Panc1 (cell line): ENCODE results near the gene SUFU. TPM values are rescaled to one million over a fixed set of nuclear protein-coding genes. Genes with fewer than 3 reads are reported as not detected.

Source experiments
- ATAC-seq: fragments of 200-7000 bp; cut with Tn5 transposase; 2 replicates; pipeline ENCODE4 v1.9.1; 2020; ENCODE audit warnings: mild to moderate bottlenecking, moderate library complexity
- BruUV-seq: library from RNA; stranded (reverse); fragments of 400-500 nt; replicated peaks from 2 replicates; lab custom pipeline; 2021; lab: Mats Ljungman, UMichigan
- CTCF ChIA-PET: fragments of 300-600 bp; sonication (Branson Sonifier 250); formaldehyde crosslinking; loops from one replicate; lab custom pipeline; 2022; ENCODE audit warnings: antibody characterized with exemption; lab: Charles Lee
- POLR2A ChIA-PET: fragments of 300-600 bp; sonication (Branson Sonifier 250); formaldehyde crosslinking; loops from one replicate; lab custom pipeline; 2022; ENCODE audit warnings: antibody characterized with exemption; lab: Charles Lee
- DNase-seq: peaks from one replicate; pipeline ENCODE4 v3.0.0-alpha.2; 2010; ENCODE audit warnings: low read depth, low spot score
- H3K27ac ChIP-seq: 2 replicates; pipeline ENCODE4 v1.5.1; 2011; ENCODE audit warnings: mild to moderate bottlenecking, low read length, inconsistent platforms
- H3K27me3 ChIP-seq: fragments of 200-500 bp; sonication (Bioruptor generic); 2 replicates; pipeline ENCODE4 v1.6.0; 2014; ENCODE audit warnings: low read length, inconsistent platforms; ENCODE audit not compliant: control insufficient read depth, insufficient read depth
- H3K36me3 ChIP-seq: fragments of 200-500 bp; sonication (Bioruptor generic); 2 replicates; pipeline ENCODE4 v1.5.1; 2014; ENCODE audit warnings: inconsistent platforms, mild to moderate bottlenecking, low read length, moderate library complexity; ENCODE audit not compliant: control insufficient read depth, insufficient read depth
- H3K4me1 ChIP-seq: 2 replicates; pipeline ENCODE4 v1.5.1; 2011; ENCODE audit warnings: inconsistent platforms, mild to moderate bottlenecking, low read length, moderate library complexity; ENCODE audit not compliant: control insufficient read depth, insufficient read depth
- H3K4me3 ChIP-seq, 2 experiments: 2 replicates each; pipeline ENCODE4 v1.5.1; 2011 to 2012; ENCODE audit warnings: low read depth in 2 of 2, low read length in 2 of 2, mild to moderate bottlenecking in 2 of 2, inconsistent platforms in 1 of 2, moderate library complexity in 1 of 2
- H3K9me3 ChIP-seq: fragments of 200-500 bp; sonication (Bioruptor generic); 2 replicates; pipeline ENCODE4 v1.5.1; 2014; ENCODE audit warnings: low read depth, mild to moderate bottlenecking, inconsistent platforms, low read length, moderate library complexity; ENCODE audit not compliant: control insufficient read depth, insufficient read depth
- POLR2AphosphoS5 ChIP-seq: IDR thresholded peaks from 2 replicates; pipeline ENCODE4 v1.6.1; 2012; ENCODE audit warnings: mild to moderate bottlenecking, low read depth, low read length, moderate library complexity
- SIN3A ChIP-seq: IDR thresholded peaks from 2 replicates; pipeline ENCODE4 v1.6.1; 2012; ENCODE audit warnings: low read depth, mild to moderate bottlenecking, low read length, moderate library complexity, borderline replicate concordance; ENCODE audit not compliant: insufficient read depth
- TCF7L2 ChIP-seq: IDR thresholded peaks from 2 replicates; pipeline ENCODE4 v1.6.1; 2011; ENCODE audit warnings: mild to moderate bottlenecking, low read depth, low read length, inconsistent platforms
- in situ Hi-C: cut with HindIII; loops from 2 replicates; pipeline ENCODE4 v1.10.0; 2016; ENCODE audit warnings: low sequenced_read_pairs, low pct_unique_long_range_greater_than_20kb
- intact Hi-C: fragments of 100-400 bp; cut with micrococcal nuclease; formaldehyde crosslinking; loops from one replicate; pipeline ENCODE4 v1.10.0; 2022; ENCODE audit not compliant: unreplicated experiment
- total RNA-seq: library from RNA; stranded (reverse); gene quantifications from one replicate; pipeline ENCODE4 v1.2.1, GENCODE V29; 2021; ENCODE audit not compliant: unreplicated experiment
- TF ChIP-seq, protein P1 (sequence below), 2 experiments: IDR thresholded peaks; 2 replicates each; pipeline ENCODE4 v1.6.1; 2011 to 2012; ENCODE audit warnings: low read depth in 2 of 2, control low read depth in 1 of 2, low read length in 1 of 2, mild to moderate bottlenecking in 1 of 2, moderate library complexity in 1 of 2; ENCODE audit not compliant: insufficient read depth in 1 of 2
- TF ChIP-seq, protein P2 (sequence below): fragments of 450-650 bp; IDR thresholded peaks from 2 replicates; pipeline ENCODE4 v1.5.1; 2017; ENCODE audit warnings: mild to moderate bottlenecking

Gene SUFU
- total RNA-seq, 1 experiment from 2014 or later = 9.5 TPM

DNA sequence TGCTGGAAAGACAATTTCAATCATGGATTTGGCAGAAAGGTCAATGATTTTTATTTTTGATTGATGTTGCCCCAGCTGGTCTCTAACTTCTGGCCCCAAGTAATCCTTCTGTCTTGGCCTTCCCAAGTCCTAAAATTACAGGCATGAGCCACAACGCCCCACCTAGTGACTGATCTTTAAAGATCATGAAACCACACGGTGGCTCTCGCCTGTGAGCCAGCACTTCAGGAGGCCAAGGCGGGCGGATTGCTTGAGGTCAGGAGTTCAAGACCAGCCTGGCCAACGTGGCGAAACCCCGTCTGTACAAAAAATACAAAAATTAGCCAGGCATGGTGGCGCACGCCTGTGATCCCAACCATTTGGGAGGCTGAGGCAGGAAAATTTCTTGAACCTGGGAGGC is 39.8 kb upstream of the SUFU start:
- DNase-seq (no peak), ATAC-seq (no peak)
- no peak overlapping the region for H3K27ac ChIP-seq
- no peaks in the 10 kb centered on the region for H3K9me3 ChIP-seq
- ChIA-PET POLR2A (no interaction called here), CTCF (no interaction called here)
- H3K27me3 ChIP-seq = no peaks in the 10 kb centered on the region
- intact Hi-C loops (no loop called here), in situ Hi-C loops (no loop called here)
- BruUV-seq = no TSS peak
- H3K36me3 ChIP-seq = peaks cover 3% of the 10 kb centered on the region; the same call in 1 of the 2 replicates
- H3K4me3 ChIP-seq = no peak overlapping the region
- peaks cover 23% of the 10 kb centered on the region for H3K4me1 ChIP-seq
- no peak for TF ChIP-seq SIN3A
- TF ChIP-seq TCF7L2 = no peak
- TF ChIP-seq, protein P1, sequence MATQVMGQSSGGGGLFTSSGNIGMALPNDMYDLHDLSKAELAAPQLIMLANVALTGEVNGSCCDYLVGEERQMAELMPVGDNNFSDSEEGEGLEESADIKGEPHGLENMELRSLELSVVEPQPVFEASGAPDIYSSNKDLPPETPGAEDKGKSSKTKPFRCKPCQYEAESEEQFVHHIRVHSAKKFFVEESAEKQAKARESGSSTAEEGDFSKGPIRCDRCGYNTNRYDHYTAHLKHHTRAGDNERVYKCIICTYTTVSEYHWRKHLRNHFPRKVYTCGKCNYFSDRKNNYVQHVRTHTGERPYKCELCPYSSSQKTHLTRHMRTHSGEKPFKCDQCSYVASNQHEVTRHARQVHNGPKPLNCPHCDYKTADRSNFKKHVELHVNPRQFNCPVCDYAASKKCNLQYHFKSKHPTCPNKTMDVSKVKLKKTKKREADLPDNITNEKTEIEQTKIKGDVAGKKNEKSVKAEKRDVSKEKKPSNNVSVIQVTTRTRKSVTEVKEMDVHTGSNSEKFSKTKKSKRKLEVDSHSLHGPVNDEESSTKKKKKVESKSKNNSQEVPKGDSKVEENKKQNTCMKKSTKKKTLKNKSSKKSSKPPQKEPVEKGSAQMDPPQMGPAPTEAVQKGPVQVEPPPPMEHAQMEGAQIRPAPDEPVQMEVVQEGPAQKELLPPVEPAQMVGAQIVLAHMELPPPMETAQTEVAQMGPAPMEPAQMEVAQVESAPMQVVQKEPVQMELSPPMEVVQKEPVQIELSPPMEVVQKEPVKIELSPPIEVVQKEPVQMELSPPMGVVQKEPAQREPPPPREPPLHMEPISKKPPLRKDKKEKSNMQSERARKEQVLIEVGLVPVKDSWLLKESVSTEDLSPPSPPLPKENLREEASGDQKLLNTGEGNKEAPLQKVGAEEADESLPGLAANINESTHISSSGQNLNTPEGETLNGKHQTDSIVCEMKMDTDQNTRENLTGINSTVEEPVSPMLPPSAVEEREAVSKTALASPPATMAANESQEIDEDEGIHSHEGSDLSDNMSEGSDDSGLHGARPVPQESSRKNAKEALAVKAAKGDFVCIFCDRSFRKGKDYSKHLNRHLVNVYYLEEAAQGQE (IDR thresholded peaks at IDR 0.05; ENCODE audit: insufficient read depth in 1 of 2, low read depth in 2 of 2, low read length in 1 of 2) = no peak
- TF ChIP-seq, protein P2, sequence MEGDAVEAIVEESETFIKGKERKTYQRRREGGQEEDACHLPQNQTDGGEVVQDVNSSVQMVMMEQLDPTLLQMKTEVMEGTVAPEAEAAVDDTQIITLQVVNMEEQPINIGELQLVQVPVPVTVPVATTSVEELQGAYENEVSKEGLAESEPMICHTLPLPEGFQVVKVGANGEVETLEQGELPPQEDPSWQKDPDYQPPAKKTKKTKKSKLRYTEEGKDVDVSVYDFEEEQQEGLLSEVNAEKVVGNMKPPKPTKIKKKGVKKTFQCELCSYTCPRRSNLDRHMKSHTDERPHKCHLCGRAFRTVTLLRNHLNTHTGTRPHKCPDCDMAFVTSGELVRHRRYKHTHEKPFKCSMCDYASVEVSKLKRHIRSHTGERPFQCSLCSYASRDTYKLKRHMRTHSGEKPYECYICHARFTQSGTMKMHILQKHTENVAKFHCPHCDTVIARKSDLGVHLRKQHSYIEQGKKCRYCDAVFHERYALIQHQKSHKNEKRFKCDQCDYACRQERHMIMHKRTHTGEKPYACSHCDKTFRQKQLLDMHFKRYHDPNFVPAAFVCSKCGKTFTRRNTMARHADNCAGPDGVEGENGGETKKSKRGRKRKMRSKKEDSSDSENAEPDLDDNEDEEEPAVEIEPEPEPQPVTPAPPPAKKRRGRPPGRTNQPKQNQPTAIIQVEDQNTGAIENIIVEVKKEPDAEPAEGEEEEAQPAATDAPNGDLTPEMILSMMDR = no peak
- no peak for TF ChIP-seq POLR2AphosphoS5

DNA sequence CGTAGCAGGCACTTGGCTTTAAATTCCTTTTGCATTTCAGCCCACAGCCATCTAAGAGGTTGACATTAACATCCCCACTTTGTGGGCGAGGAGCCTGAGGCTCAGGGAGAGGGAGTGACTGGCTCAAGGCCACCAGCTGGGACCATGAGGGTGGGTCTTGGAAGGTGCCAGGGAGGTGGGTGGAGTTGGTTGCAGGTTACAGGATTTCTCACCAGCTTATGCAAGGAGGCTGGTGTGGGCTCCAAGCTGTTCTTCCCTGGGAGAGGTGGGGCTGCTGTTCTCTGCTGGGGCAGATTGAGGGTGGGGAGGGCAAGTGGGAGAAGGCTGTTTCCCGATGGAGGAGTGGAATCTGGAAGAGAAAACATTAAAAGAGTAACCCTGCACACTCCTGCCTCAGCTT is 38.3 kb upstream of the SUFU start:
- Histone ChIP-seq H3K27me3 (no peaks in the 10 kb centered on the region), H3K4me1 (peaks cover 23% of the 10 kb centered on the region), H3K36me3 (peaks cover 3% of the 10 kb centered on the region; the same call in 1 of the 2 replicates), H3K27ac (no peak overlapping the region), H3K4me3 (no peak overlapping the region), H3K9me3 (no peaks in the 10 kb centered on the region)
- BruUV-seq = no TSS peak
- intact Hi-C loops (no loop called here), in situ Hi-C loops (no loop called here)
- POLR2A ChIA-PET = no interaction called here
- CTCF ChIA-PET = interaction anchor here (0.6 to 0.8 kb wide), 2 partner anchors 45 to 67 kb away, joined by 4 to 5 read pairs; no protein-coding TSS in a partner anchor
- no peak for ATAC-seq
- TF ChIP-seq TCF7L2 (no peak), SIN3A (no peak), POLR2AphosphoS5 (no peak)
- TF ChIP-seq, protein P1 (IDR thresholded peaks at IDR 0.05; ENCODE audit: insufficient read depth in 1 of 2, low read depth in 2 of 2, low read length in 1 of 2) = no peak
- no peak for DNase-seq
